GM10248 (cell line): Measurements from ENCODE around the gene TPRKB.
"Not testable (repeated sequence)": the region's sequence is repeated elsewhere in the genome, so short reads cannot be mapped to it uniquely, and the experiment has no call there.

Source experiments
- CTCF ChIA-PET: fragments of 300-600 bp; sonication (Branson Sonifier 250); formaldehyde crosslinking; extraction: SDS; loops from one replicate; lab custom pipeline; 2021; ENCODE audit warnings: antibody characterized with exemption; lab: Yijun Ruan, JAX
- POLR2A ChIA-PET: fragments of 350-650 bp; sonication (Branson Sonifier 250); formaldehyde crosslinking; extraction: SDS; loops from one replicate; lab custom pipeline; 2020; ENCODE audit warnings: antibody characterized with exemption; lab: Yijun Ruan, JAX
- DNase-seq: peaks from one replicate; pipeline ENCODE4 v3.0.0; 2012; ENCODE audit errors: extremely low spot score
- TF ChIP-seq, protein P1 (sequence below): IDR thresholded peaks from 2 replicates; pipeline ENCODE4 v1.5.1; 2012; ENCODE audit warnings: mild to moderate bottlenecking, low read depth; ENCODE audit errors: extremely low read depth, missing control alignments, control extremely low read depth

TPRKB gene

GRCh38 chr2:73759904-73760303 lies 22.8 kb upstream of the TPRKB start:
- ChIA-PET POLR2A (no interaction called here), CTCF (interaction anchor here (1.1 to 2.0 kb wide), 4 partner anchors 8 to 22 kb away, joined by 3 to 4 read pairs (median 4); partner anchors contain the start of gene TPRKB)
- DNase-seq, result no peak
- TF ChIP-seq, protein P1, sequence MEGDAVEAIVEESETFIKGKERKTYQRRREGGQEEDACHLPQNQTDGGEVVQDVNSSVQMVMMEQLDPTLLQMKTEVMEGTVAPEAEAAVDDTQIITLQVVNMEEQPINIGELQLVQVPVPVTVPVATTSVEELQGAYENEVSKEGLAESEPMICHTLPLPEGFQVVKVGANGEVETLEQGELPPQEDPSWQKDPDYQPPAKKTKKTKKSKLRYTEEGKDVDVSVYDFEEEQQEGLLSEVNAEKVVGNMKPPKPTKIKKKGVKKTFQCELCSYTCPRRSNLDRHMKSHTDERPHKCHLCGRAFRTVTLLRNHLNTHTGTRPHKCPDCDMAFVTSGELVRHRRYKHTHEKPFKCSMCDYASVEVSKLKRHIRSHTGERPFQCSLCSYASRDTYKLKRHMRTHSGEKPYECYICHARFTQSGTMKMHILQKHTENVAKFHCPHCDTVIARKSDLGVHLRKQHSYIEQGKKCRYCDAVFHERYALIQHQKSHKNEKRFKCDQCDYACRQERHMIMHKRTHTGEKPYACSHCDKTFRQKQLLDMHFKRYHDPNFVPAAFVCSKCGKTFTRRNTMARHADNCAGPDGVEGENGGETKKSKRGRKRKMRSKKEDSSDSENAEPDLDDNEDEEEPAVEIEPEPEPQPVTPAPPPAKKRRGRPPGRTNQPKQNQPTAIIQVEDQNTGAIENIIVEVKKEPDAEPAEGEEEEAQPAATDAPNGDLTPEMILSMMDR, result no peak

- TF ChIP-seq, protein P1, result no peak
- ChIA-PET POLR2A (interaction anchor here (0.6 kb wide), 1 partner anchor 10 kb away, joined by 4 read pairs; no protein-coding TSS in a partner anchor), CTCF (interaction anchor here (1.1 to 2.0 kb wide), 2 partner anchors 22 to 576 kb away, joined by 3 to 4 read pairs; partner anchors contain the start of gene TPRKB)
- no peak for DNase-seq
Observed at GRCh38 chr2:73759285-73759764, 22.2 kb upstream of the TPRKB start.

DNA sequence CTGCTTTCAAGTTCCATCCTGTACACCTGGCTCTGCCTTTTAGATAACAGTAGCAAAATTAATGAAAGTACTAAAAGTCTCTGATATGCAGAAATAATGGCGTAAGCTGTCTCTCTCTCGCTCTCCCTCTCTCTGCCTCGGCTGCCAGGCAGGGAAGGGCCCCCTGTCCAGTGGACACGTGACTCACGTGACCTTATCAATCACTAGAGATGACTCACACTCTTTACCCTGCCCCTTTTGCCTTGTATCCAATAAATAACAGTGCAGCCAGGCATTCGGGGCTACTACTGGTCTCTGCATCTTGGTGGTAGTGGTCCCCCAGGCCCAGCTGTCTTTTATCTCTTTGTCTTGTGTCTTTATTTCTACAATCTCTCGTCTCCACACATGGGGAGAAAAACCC lies 17.2 kb upstream of the TPRKB start:
- not testable (repeated sequence) for DNase-seq
- CTCF ChIA-PET, result interaction anchor here (1.4 kb wide), 1 partner anchor 68 kb away, joined by 3 read pairs; no protein-coding TSS in a partner anchor
- POLR2A ChIA-PET, result interaction anchor here (0.6 kb wide), 1 partner anchor 74 kb away, joined by 3 read pairs; the partner anchor contains the start of gene STAMBP

- DNase-seq, result no peak
- ChIA-PET CTCF (interaction anchor here (1.0 kb wide), 1 partner anchor 11 kb away, joined by 3 read pairs; no protein-coding TSS in a partner anchor), POLR2A (no interaction called here)
- TF ChIP-seq, protein P1, result no peak
Observed at GRCh38 chr2:73749314-73749713, 12.2 kb upstream of the TPRKB start.

DNA sequence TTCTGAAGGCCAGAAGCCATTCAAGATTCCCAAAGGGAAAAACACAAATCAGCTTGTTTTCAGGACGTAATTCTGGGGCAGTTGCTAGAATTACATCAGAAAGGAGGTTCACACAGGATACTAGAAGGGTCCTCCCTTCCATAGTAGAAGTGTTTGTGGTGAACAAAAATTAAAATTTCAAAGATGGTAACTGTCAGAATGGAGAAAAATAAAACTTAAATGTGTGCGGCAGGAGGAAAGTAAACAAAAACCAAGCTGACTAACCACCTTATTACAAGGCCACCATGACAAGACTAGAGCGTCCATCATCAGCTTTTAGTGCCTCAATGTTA lies 9.7 kb upstream of the TPRKB start:
- DNase-seq, result no peak
- POLR2A ChIA-PET, result no interaction called here
- TF ChIP-seq, protein P1, result no peak
- CTCF ChIA-PET, result interaction anchor here (1.4 kb wide), 1 partner anchor 14 kb away, joined by 4 read pairs; no protein-coding TSS in a partner anchor

- TF ChIP-seq, protein P1, result no peak
- POLR2A ChIA-PET, result no interaction called here
- DNase-seq, result no peak
- CTCF ChIA-PET, result interaction anchor here (1.4 kb wide), 1 partner anchor 13 kb away, joined by 4 read pairs; no protein-coding TSS in a partner anchor
Observed at GRCh38 chr2:73746015-73746876, 9.1 kb upstream of the TPRKB start.
